IPS-20b (cell line): Measurements from ENCODE around the gene MRPS35.
A peak's percentile ranks its signal among the peaks of the same experiment; 100 is the strongest.

ENCODE experiments used
- H3K27ac ChIP-seq: one replicate; pipeline ENCODE4 v1.5.1; 2013; ENCODE audit warnings: low read length
- H3K27me3 ChIP-seq: 2 replicates; pipeline ENCODE4 v1.6.1; 2013; ENCODE audit warnings: mild to moderate bottlenecking, low read length, inconsistent platforms; ENCODE audit not compliant: insufficient read depth
- H3K36me3 ChIP-seq: 2 replicates; pipeline ENCODE4 v1.6.1; 2013; ENCODE audit warnings: low read depth, mild to moderate bottlenecking, inconsistent platforms, low read length, moderate library complexity; ENCODE audit not compliant: insufficient read depth
- H3K4me1 ChIP-seq: 2 replicates; pipeline ENCODE4 v1.6.1; 2013; ENCODE audit warnings: mild to moderate bottlenecking, control low read depth, inconsistent platforms, low read length, moderate library complexity; ENCODE audit not compliant: insufficient read depth
- H3K4me3 ChIP-seq: 2 replicates; pipeline ENCODE4 v1.5.1; 2013; ENCODE audit warnings: mild to moderate bottlenecking, low read length, inconsistent platforms
- H3K9ac ChIP-seq: 2 replicates; pipeline ENCODE4 v1.6.1; 2013; ENCODE audit warnings: low read depth, mild to moderate bottlenecking, inconsistent platforms, low read length, moderate library complexity
- H3K9me3 ChIP-seq: 2 replicates; pipeline ENCODE4 v1.6.1; 2013; ENCODE audit warnings: mild to moderate bottlenecking, low read depth, low read length, inconsistent platforms; ENCODE audit not compliant: insufficient read depth

Gene MRPS35

GRCh38 chr12:27710592-27711316 is at the start of gene MRPS35:
Gene MRPS35, plus strand, starts transcription at chr12:27710832. Its CDS starts 12 bp downstream, at chr12:27710844.
- Histone ChIP-seq H3K36me3 (peaks cover 11% of the 10 kb centered on the region), H3K4me3 (peak within 1 kb of the TSS; percentile 89), H3K27ac (peak within 1 kb of the TSS; percentile 79), H3K9ac (peak within 1 kb of the TSS; percentile 91), H3K9me3 (no peaks in the 10 kb centered on the region), H3K27me3 (no peaks in the 10 kb centered on the region), H3K4me1 (no peaks in the 10 kb centered on the region)

GRCh38 chr12:27665704-27666103 is 44.9 kb upstream of the MRPS35 start:
- H3K27me3 ChIP-seq: no peaks in the 10 kb centered on the region
- no peaks in the 10 kb centered on the region for H3K9me3 ChIP-seq
- H3K27ac ChIP-seq: no peak overlapping the region
- no peak overlapping the region for H3K9ac ChIP-seq
- no peak overlapping the region for H3K4me3 ChIP-seq
- H3K4me1 ChIP-seq: no peaks in the 10 kb centered on the region
- peaks cover 30% of the 10 kb centered on the region; the same call in 1 of the 2 replicates for H3K36me3 ChIP-seq

GRCh38 chr12:27666510-27666909 is 44.1 kb upstream of the MRPS35 start:
- Histone ChIP-seq H3K9ac (no peak overlapping the region), H3K27ac (no peak overlapping the region), H3K4me1 (no peaks in the 10 kb centered on the region)

GRCh38 chr12:27667540-27667939 is 43.1 kb upstream of the MRPS35 start:
- Histone ChIP-seq H3K4me1 (no peaks in the 10 kb centered on the region), H3K36me3 (peaks cover 27% of the 10 kb centered on the region; the same call in 1 of the 2 replicates), H3K4me3 (no peak overlapping the region), H3K9ac (no peak overlapping the region), H3K27ac (no peak overlapping the region), H3K9me3 (no peaks in the 10 kb centered on the region), H3K27me3 (no peaks in the 10 kb centered on the region)

More at GRCh38 chr12:27666510-27666909, 44.1 kb upstream of the MRPS35 start:
- H3K4me3 ChIP-seq: no peak overlapping the region
- H3K9me3 ChIP-seq: no peaks in the 10 kb centered on the region
- no peaks in the 10 kb centered on the region for H3K27me3 ChIP-seq
- peaks cover 27% of the 10 kb centered on the region; the same call in 1 of the 2 replicates for H3K36me3 ChIP-seq

- H3K9ac ChIP-seq: no peak overlapping the region
- H3K27ac ChIP-seq: no peak overlapping the region
- no peaks in the 10 kb centered on the region for H3K4me1 ChIP-seq
- no peaks in the 10 kb centered on the region for H3K27me3 ChIP-seq
- H3K4me3 ChIP-seq: no peak overlapping the region
- peaks cover 14% of the 10 kb centered on the region; the same call in 1 of the 2 replicates for H3K36me3 ChIP-seq
- no peaks in the 10 kb centered on the region for H3K9me3 ChIP-seq
These were observed 38.6 kb upstream of the MRPS35 start for GRCh38 chr12:27672051-27672450.

- Histone ChIP-seq H3K4me3 (no peak overlapping the region), H3K27me3 (no peaks in the 10 kb centered on the region), H3K9me3 (no peaks in the 10 kb centered on the region), H3K36me3 (peaks cover 11% of the 10 kb centered on the region; the same call in 1 of the 2 replicates), H3K27ac (no peak overlapping the region), H3K4me1 (no peaks in the 10 kb centered on the region), H3K9ac (no peak overlapping the region)
These were observed 38.0 kb upstream of the MRPS35 start for GRCh38 chr12:27672643-27673042.

- Histone ChIP-seq H3K27ac (no peak overlapping the region), H3K36me3 (peaks cover 5% of the 10 kb centered on the region; the same call in 1 of the 2 replicates)
These were observed 37.4 kb upstream of the MRPS35 start for GRCh38 chr12:27673101-27673718.

GRCh38 chr12:27674989-27675388 is 35.6 kb upstream of the MRPS35 start:
- no peak overlapping the region for H3K9ac ChIP-seq
- H3K4me3 ChIP-seq: no peak overlapping the region
- peaks cover 10% of the 10 kb centered on the region; the same call in 1 of the 2 replicates for H3K36me3 ChIP-seq
- no peaks in the 10 kb centered on the region for H3K9me3 ChIP-seq
- no peak overlapping the region for H3K27ac ChIP-seq
- no peaks in the 10 kb centered on the region for H3K27me3 ChIP-seq
- H3K4me1 ChIP-seq: no peaks in the 10 kb centered on the region

More at GRCh38 chr12:27673101-27673718, 37.4 kb upstream of the MRPS35 start:
- Histone ChIP-seq H3K9ac (no peak overlapping the region), H3K27me3 (no peaks in the 10 kb centered on the region), H3K4me1 (no peaks in the 10 kb centered on the region), H3K9me3 (no peaks in the 10 kb centered on the region), H3K4me3 (no peak overlapping the region)

GRCh38 chr12:27680619-27681018 is 30.0 kb upstream of the MRPS35 start:
- Histone ChIP-seq H3K9ac (no peak overlapping the region), H3K4me3 (no peak overlapping the region), H3K36me3 (peaks cover 30% of the 10 kb centered on the region), H3K4me1 (no peaks in the 10 kb centered on the region), H3K9me3 (no peaks in the 10 kb centered on the region), H3K27me3 (no peaks in the 10 kb centered on the region), H3K27ac (no peak overlapping the region)

- H3K27me3 ChIP-seq: no peaks in the 10 kb centered on the region
- H3K9me3 ChIP-seq: no peaks in the 10 kb centered on the region
- H3K4me3 ChIP-seq: no peak overlapping the region
- no peak overlapping the region for H3K9ac ChIP-seq
- H3K27ac ChIP-seq: no peak overlapping the region
- no peaks in the 10 kb centered on the region for H3K4me1 ChIP-seq
- H3K36me3 ChIP-seq: peaks cover 37% of the 10 kb centered on the region
These were observed 28.1 kb upstream of the MRPS35 start for GRCh38 chr12:27682534-27682933.

- Histone ChIP-seq H3K27ac (no peak overlapping the region), H3K4me1 (no peaks in the 10 kb centered on the region), H3K9ac (no peak overlapping the region), H3K9me3 (no peaks in the 10 kb centered on the region), H3K36me3 (peaks cover 56% of the 10 kb centered on the region), H3K4me3 (no peak overlapping the region), H3K27me3 (no peaks in the 10 kb centered on the region)
These were observed 25.4 kb upstream of the MRPS35 start for GRCh38 chr12:27685274-27685673.

GRCh38 chr12:27686147-27686546 is 24.5 kb upstream of the MRPS35 start:
- Histone ChIP-seq H3K9me3 (no peaks in the 10 kb centered on the region), H3K4me3 (no peak overlapping the region), H3K9ac (no peak overlapping the region), H3K36me3 (peaks cover 58% of the 10 kb centered on the region), H3K4me1 (no peaks in the 10 kb centered on the region), H3K27ac (no peak overlapping the region), H3K27me3 (no peaks in the 10 kb centered on the region)
